ENCODE measurements around the gene HACD1.

Gene HACD1

GRCh38 chr10:17562614-17563013 is 54.6 kb downstream of the HACD1 start:
- TF ChIP-seq CTCF (IDR thresholded peaks at IDR 0.05; ENCODE audit: insufficient read depth, low read depth, low read length, missing control alignments) = no peak
- DNase-seq (ENCODE audit: low read depth) = peak; percentile 24
- H3K4me3 ChIP-seq (ENCODE audit: low read length) = no peak overlapping the region

- no peak overlapping the region for H3K4me3 ChIP-seq (ENCODE audit: low read length)
- DNase-seq (ENCODE audit: low read depth) = peak; percentile 62
- TF ChIP-seq CTCF (IDR thresholded peaks at IDR 0.05; ENCODE audit: insufficient read depth, low read depth, low read length, missing control alignments) = no peak
Measured at GRCh38 chr10:17561111-17561510, 56.1 kb downstream of the HACD1 start.

GRCh38 chr10:17557459-17557858 is 59.7 kb downstream of the HACD1 start:
- no peak for DNase-seq (ENCODE audit: low read depth)
- no peak for TF ChIP-seq CTCF (IDR thresholded peaks at IDR 0.05; ENCODE audit: insufficient read depth, low read depth, low read length, missing control alignments)
- no peak overlapping the region for H3K4me3 ChIP-seq (ENCODE audit: low read length)

GRCh38 chr10:17548770-17549169 is 68.4 kb downstream of the HACD1 start:
- H3K4me3 ChIP-seq (ENCODE audit: low read length) = no peak overlapping the region
- no peak for DNase-seq (ENCODE audit: low read depth)
- no peak for TF ChIP-seq CTCF (IDR thresholded peaks at IDR 0.05; ENCODE audit: insufficient read depth, low read depth, low read length, missing control alignments)

GRCh38 chr10:17548162-17548561 is 69.0 kb downstream of the HACD1 start:
- no peak for TF ChIP-seq CTCF (IDR thresholded peaks at IDR 0.05; ENCODE audit: insufficient read depth, low read depth, low read length, missing control alignments)
- no peak overlapping the region for H3K4me3 ChIP-seq (ENCODE audit: low read length)
- DNase-seq (ENCODE audit: low read depth) = no peak

GRCh38 chr10:17547060-17547459 is 70.1 kb downstream of the HACD1 start:
- TF ChIP-seq CTCF (IDR thresholded peaks at IDR 0.05; ENCODE audit: insufficient read depth, low read depth, low read length, missing control alignments) = no peak
- DNase-seq (ENCODE audit: low read depth) = no peak

GRCh38 chr10:17544465-17544864 is 72.7 kb downstream of the HACD1 start:
- no peak for DNase-seq (ENCODE audit: low read depth)
- no peak overlapping the region for H3K4me3 ChIP-seq (ENCODE audit: low read length)
- TF ChIP-seq CTCF (IDR thresholded peaks at IDR 0.05; ENCODE audit: insufficient read depth, low read depth, low read length, missing control alignments) = no peak

More at GRCh38 chr10:17547060-17547459, 70.1 kb downstream of the HACD1 start:
- H3K4me3 ChIP-seq (ENCODE audit: low read length) = no peak overlapping the region
